Heart left ventricle (tissue), 16 donors: ENCODE measurements around the gene MAML3. TPM values are rescaled to one million over a fixed set of nuclear protein-coding genes. Genes with fewer than 3 reads are reported as not detected.

Experiments used
- ATAC-seq, 4 donors: fragments of 200-7000 bp; cut with Tn5 transposase; one replicate each; pipeline ENCODE4 v1.9.1; 2020 to 2022; ENCODE audit warnings: moderate library complexity in 4 of 4, mild to moderate bottlenecking in 3 of 4, moderate number of reproducible peaks in 1 of 4
- DNase-seq, 5 donors: peaks; one replicate each; pipeline ENCODE4 v3.0.0-alpha.2; 2020
- H3K27ac ChIP-seq, 12 donors: fragments of 200-600 bp; sonication (generic) in 4 of 12; one replicate each; pipeline versions ENCODE4 v1.5.0 to v1.8.0; 2016 to 2022; ENCODE audit warnings: mild to moderate bottlenecking in 2 of 12
- H3K27me3 ChIP-seq, 9 donors: fragments of 200-600 bp; sonication (generic) in 2 of 9; one replicate each; pipeline versions ENCODE4 v1.5.1 to v1.8.0; 2016 to 2022; ENCODE audit warnings: mild to moderate bottlenecking in 3 of 9
- H3K36me3 ChIP-seq, 9 donors: fragments of 200-600 bp; sonication (generic) in 2 of 9; one replicate each; pipeline versions ENCODE4 v1.5.0 to v1.8.0; 2018 to 2022; ENCODE audit warnings: mild to moderate bottlenecking in 2 of 9
- H3K4me1 ChIP-seq, 12 donors: fragments of 200-600 bp; sonication (generic) in 4 of 12; one replicate each; pipeline versions ENCODE4 v1.5.0 to v1.8.0; 2016 to 2022; ENCODE audit warnings: mild to moderate bottlenecking in 3 of 12
- H3K4me3 ChIP-seq, 12 donors: fragments of 200-600 bp; sonication (generic) in 4 of 12; one replicate each; pipeline versions ENCODE4 v1.5.0 to v1.8.0; 2017 to 2022; ENCODE audit warnings: mild to moderate bottlenecking in 9 of 12, moderate library complexity in 4 of 12
- H3K9me3 ChIP-seq, 12 donors: fragments of 200-600 bp; sonication (generic) in 4 of 12; one replicate each; pipeline versions ENCODE4 v1.5.0 to v1.8.0; 2016 to 2022; ENCODE audit warnings: mild to moderate bottlenecking in 1 of 12
- CTCF ChIP-seq, 12 donors: fragments of 200-600 bp; sonication (generic) in 4 of 12; IDR thresholded peaks; one replicate each; pipeline versions ENCODE4 v1.5.0 to v1.8.0; 2018 to 2022; ENCODE audit warnings: antibody characterized with exemption in 12 of 12, mild to moderate bottlenecking in 5 of 12
- POLR2A ChIP-seq, 2 donors: fragments of 450-650 bp; IDR thresholded peaks; one replicate each; pipeline ENCODE4 v1.6.1; 2017; ENCODE audit warnings: antibody characterized with exemption in 2 of 2, mild to moderate bottlenecking in 2 of 2, moderate library complexity in 2 of 2
- WGBS, 4 donors: extraction: QIAGEN DNeasy Blood & Tissue Kit in 2 of 4; methylation state at CpG; one replicate each; pipeline versions ENCODE4 v1.1.5 to v1.1.7; 2013 to 2018; 5-methylcytosine and 5-hydroxymethylcytosine counted together
- intact Hi-C, 10 donors: fragments of 100-400 bp; cut with DNase I; formaldehyde crosslinking; loops; one replicate each; pipeline versions ENCODE4 v1.11.1 to v1.14.2; 2022
- polyA plus RNA-seq, 2 donors: library from polyadenylated mRNA; stranded (reverse); fragments of 200-250 nt; gene quantifications; one replicate each; pipeline ENCODE4 v1.2.3, GENCODE V29; 2013
- total RNA-seq, 9 donors: library from RNA; depleted of rRNA in 2 of 9; stranded (reverse); fragments of >200 nt in 2 of 9; fragmentation: NEBNext Ultra II Directional in 3 of 9; extraction: Animal tissue kit (Norgen Biotek cat#: 25700) in 3 of 9; gene quantifications; one replicate each; pipeline versions ENCODE4 v1.1.0 to v1.2.4, GENCODE V29; 2016 to 2023
- donor health status: ischemic (EF 13 %, LVEDD 7.1; RV severe dilation, severe dysfunction).
- donor health status: healthy with polysubstance abuse.
- donor health status: DM: no; HTN: yes; CAD: no.
- donor health status: DM: no; HTN: no; CAD: no.
- donor health status: ischemic (EF 25% LVEDD 6.9; RV normal size, moderate dysfunction).
- donor health status: ischemic (EF 25% LVEDD 5.7; RV mildly dilated, moderate dysfunction).
- donor health status: healthy.
- donor health status: DM: yes; HTN: yes; CAD: no.
- donor health status: ischemic (EF 35%, LVEDD 5.7; RV mildly dilated, moderate dysfunction).
- donor health status: nonischemic (EF 11% LVEDD 7.7; RV severe dilation, severe dysfunction).
- donor health status: DM: yes; HTN: yes; CAD: no.
- donor health status: PGD.
- donor health status: ischemic (EF 29% LVEDD 5.4; RV normal size, mild dysfunction).
- donor health status: nonischemic (EF 23%, LVEDD 6.1; RV moderate dilation, normal function).

MAML3 gene
- total and polyA plus RNA-seq, 11 donors, result 0.76 to 5.9 (median 2.4) TPM

DNA sequence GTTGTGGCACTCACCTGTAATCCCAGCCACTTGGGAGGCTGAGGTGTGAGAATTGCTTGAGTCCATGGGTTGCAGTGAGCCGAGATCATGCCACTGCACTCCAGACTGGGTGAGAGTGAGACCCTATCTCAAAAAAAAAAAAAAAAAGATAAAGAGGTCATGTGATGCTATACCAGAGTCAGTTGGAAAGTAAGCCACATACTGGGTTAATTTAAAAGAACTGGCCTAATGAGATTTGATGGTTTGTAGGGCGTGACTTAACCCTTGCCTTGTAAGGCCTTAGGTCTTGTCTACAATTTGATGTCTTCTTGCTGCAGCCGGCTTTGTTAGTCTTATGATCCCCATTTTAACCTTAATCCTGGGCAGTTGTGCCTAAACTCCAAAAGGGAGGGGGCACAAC is 483.2 kb downstream of the MAML3 start:
- TF ChIP-seq CTCF (IDR thresholded peaks at IDR 0.05), result no peak
- TF ChIP-seq POLR2A (IDR thresholded peaks at IDR 0.05), result no peak
- H3K9me3 ChIP-seq, result no peaks in the 10 kb centered on the region
- H3K4me3 ChIP-seq, result no peak overlapping the region
- ATAC-seq (no peak), DNase-seq (no peak)
- no peaks in the 10 kb centered on the region for H3K27me3 ChIP-seq
- peaks cover 3 to 63% (median 21%) of the 10 kb centered on the region in 12 donors for H3K4me1 ChIP-seq
- intact Hi-C loops, result no loop called here
- WGBS, 4 donors, result 73 to 85% (median 83%) methylated on average over 3 of the region's 3 CpGs
- H3K27ac ChIP-seq, result no peak overlapping the region
- H3K36me3 ChIP-seq, result peaks cover 0 to 25% (median 4%) of the 10 kb centered on the region in 9 donors

- H3K4me1 ChIP-seq, result peaks cover 3 to 61% (median 24%) of the 10 kb centered on the region in 12 donors
- TF ChIP-seq CTCF (IDR thresholded peaks at IDR 0.05), result no peak
- TF ChIP-seq POLR2A (IDR thresholded peaks at IDR 0.05), result no peak
- intact Hi-C loops, result loop anchor here in 5 of 10 donors (5.0 to 10.0 kb wide), 5 partner anchors 57 to 585 kb away; partner anchors contain the start of gene MAML3 (in 3 of the 5)
Measured at GRCh38 chr4:139669890-139670289, 484.1 kb downstream of the MAML3 start.

DNA sequence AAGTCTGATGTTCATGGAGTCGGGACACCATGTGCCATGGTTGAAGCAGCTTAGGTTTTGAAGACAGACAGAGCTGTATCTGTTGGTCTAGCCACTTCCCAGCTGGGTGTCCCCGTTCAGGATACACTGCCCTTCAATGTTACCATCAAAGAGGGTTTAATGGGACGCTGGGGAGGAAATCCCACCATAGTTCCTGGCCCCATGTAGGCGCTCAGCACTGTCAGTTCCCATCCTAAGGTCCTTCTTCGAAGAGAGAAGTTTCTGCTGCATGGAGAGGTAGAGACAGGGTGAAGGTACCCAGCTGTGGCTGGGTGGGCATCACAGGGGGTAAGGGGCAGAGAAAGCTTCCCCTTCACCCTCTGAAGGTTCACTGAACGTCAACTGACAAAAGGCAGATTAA is 484.6 kb downstream of the MAML3 start:
- WGBS, 4 donors, result 78 to 90% (median 79%) methylated on average over 6 of the region's 6 CpGs
- peaks cover 0 to 25% (median 4%) of the 10 kb centered on the region in 9 donors for H3K36me3 ChIP-seq
- H3K27ac ChIP-seq, result no peak overlapping the region
- no peak for ATAC-seq
- intact Hi-C loops, result loop anchor here in 5 of 10 donors (5.0 to 10.0 kb wide), 5 partner anchors 58 to 585 kb away; partner anchors contain the start of gene MAML3 (in 3 of the 5)
- no peak overlapping the region for H3K4me3 ChIP-seq
- no peaks in the 10 kb centered on the region for H3K9me3 ChIP-seq
- H3K4me1 ChIP-seq, result peaks cover 3 to 61% (median 25%) of the 10 kb centered on the region in 12 donors
- H3K27me3 ChIP-seq, result no peaks in the 10 kb centered on the region
- no peak for DNase-seq
- no peak for TF ChIP-seq CTCF (IDR thresholded peaks at IDR 0.05)
- TF ChIP-seq POLR2A (IDR thresholded peaks at IDR 0.05), result no peak

More at GRCh38 chr4:139669890-139670289, 484.1 kb downstream of the MAML3 start:
- DNase-seq, result no peak
- Histone ChIP-seq H3K4me3 (no peak overlapping the region), H3K27ac (no peak overlapping the region), H3K27me3 (no peaks in the 10 kb centered on the region), H3K9me3 (no peaks in the 10 kb centered on the region), H3K36me3 (peaks cover 0 to 25% (median 4%) of the 10 kb centered on the region in 9 donors)
- WGBS, 4 donors, result 57 to 76% (median 60%) methylated on average over 6 of the region's 6 CpGs
- ATAC-seq, result no peak

DNA sequence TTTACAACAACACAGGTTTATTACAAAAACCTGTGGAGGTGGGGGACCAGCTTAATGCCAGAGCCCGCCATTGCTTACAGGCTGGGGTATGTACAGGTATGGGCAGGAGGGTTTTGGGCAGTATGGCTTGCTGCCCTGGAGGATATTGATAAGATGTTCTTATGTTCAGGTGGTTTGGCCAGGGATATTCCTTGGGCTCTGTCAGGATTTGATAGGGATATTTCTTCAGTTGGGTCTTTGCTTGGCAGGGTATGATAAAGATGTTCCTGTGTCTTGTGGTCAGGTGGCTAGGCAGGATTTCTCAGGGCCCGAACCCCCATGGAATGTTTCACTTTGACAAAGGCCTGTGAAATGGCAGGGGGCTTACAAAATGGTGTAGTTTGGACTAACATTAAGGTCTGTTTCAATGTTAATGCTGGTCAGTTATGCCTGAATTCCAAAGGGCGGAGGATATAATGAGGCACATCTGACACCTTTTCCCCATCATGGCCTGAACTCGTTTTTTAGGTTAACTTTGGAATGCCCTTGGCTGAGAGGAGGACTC is 485.3 kb downstream of the MAML3 start:
- intact Hi-C loops, result loop anchor here in 5 of 10 donors (5.0 to 10.0 kb wide), 5 partner anchors 59 to 586 kb away; partner anchors contain the start of gene MAML3 (in 3 of the 5)
- Histone ChIP-seq H3K27ac (no peak overlapping the region), H3K4me1 (peaks cover 3 to 60% (median 25%) of the 10 kb centered on the region in 12 donors), H3K36me3 (peaks cover 0 to 21% (median 4%) of the 10 kb centered on the region in 9 donors), H3K27me3 (no peaks in the 10 kb centered on the region), H3K4me3 (no peak overlapping the region), H3K9me3 (no peaks in the 10 kb centered on the region)
- ATAC-seq (no peak), DNase-seq (no peak)
- WGBS, 4 donors, result 83 to 86% (median 85%) methylated on average over 4 of the region's 4 CpGs
- TF ChIP-seq POLR2A (IDR thresholded peaks at IDR 0.05) (no peak), CTCF (IDR thresholded peaks at IDR 0.05) (no peak)
